H9 (cell line): Measurements from ENCODE around the gene FOXJ3. TPM values are rescaled to one million over a fixed set of nuclear protein-coding genes. Genes with fewer than 3 reads are reported as not detected.
A peak's percentile ranks its signal among the peaks of the same experiment; 100 is the strongest.

Source experiments
- DNase-seq: peaks from one replicate; pipeline ENCODE4 v3.0.0-alpha.2; 2017
- H2AFZ ChIP-seq: one replicate; pipeline ENCODE4 v1.6.1; 2013; ENCODE audit warnings: mild to moderate bottlenecking, low read length, control low read depth, moderate library complexity
- H2AK5ac ChIP-seq: 2 replicates; pipeline ENCODE4 v1.6.1; 2013; ENCODE audit warnings: low read length, control low read depth, mixed read lengths; ENCODE audit not compliant: insufficient read length
- H2BK120ac ChIP-seq: one replicate; pipeline ENCODE4 v1.6.1; 2013; ENCODE audit warnings: low read depth, mild to moderate bottlenecking, low read length, control low read depth, inconsistent platforms; ENCODE audit not compliant: poor library complexity, severe bottlenecking
- H2BK12ac ChIP-seq: 2 replicates; pipeline ENCODE4 v1.6.1; 2013; ENCODE audit warnings: low read length, control low read depth, mixed read lengths, low read depth; ENCODE audit not compliant: insufficient read length
- H2BK15ac ChIP-seq: 2 replicates; pipeline ENCODE4 v1.6.1; 2013; ENCODE audit warnings: low read depth, low read length, control low read depth
- H2BK20ac ChIP-seq: one replicate; pipeline ENCODE4 v1.6.1; 2013; ENCODE audit warnings: low read depth, mild to moderate bottlenecking, low read length, control low read depth, inconsistent platforms; ENCODE audit not compliant: poor library complexity, severe bottlenecking
- H2BK5ac ChIP-seq: 2 replicates; pipeline ENCODE4 v1.6.1; 2013; ENCODE audit warnings: low read length, control low read depth, mixed read lengths; ENCODE audit not compliant: insufficient read length
- H3K14ac ChIP-seq: 2 replicates; pipeline ENCODE4 v1.6.1; 2013; ENCODE audit warnings: low read length, control low read depth; ENCODE audit not compliant: insufficient read depth
- H3K18ac ChIP-seq: 2 replicates; pipeline ENCODE4 v1.6.1; 2013; ENCODE audit warnings: low read depth, mild to moderate bottlenecking, mixed read lengths, low read length, control low read depth; ENCODE audit not compliant: insufficient read length
- H3K23ac ChIP-seq: 2 replicates; pipeline ENCODE4 v1.6.1; 2013; ENCODE audit warnings: low read length, control low read depth, mixed read lengths, low read depth; ENCODE audit not compliant: insufficient read length
- H3K23me2 ChIP-seq: 2 replicates; pipeline ENCODE4 v1.6.1; 2013; ENCODE audit warnings: low read depth, mild to moderate bottlenecking, mixed read lengths, low read length, control low read depth; ENCODE audit not compliant: insufficient read length, poor library complexity, severe bottlenecking
- H3K27ac ChIP-seq: 2 replicates; pipeline ENCODE4 v1.5.1; 2013; ENCODE audit warnings: low read length, control low read depth, mixed read lengths, low read depth; ENCODE audit not compliant: insufficient read length
- H3K27me3 ChIP-seq: 2 replicates; pipeline ENCODE4 v1.6.1; 2013; ENCODE audit warnings: low read length, control low read depth, inconsistent platforms; ENCODE audit not compliant: insufficient read depth
- H3K4ac ChIP-seq: 2 replicates; pipeline ENCODE4 v1.6.1; 2013; ENCODE audit warnings: low read depth, mild to moderate bottlenecking, control low read depth, inconsistent platforms, low read length, moderate library complexity
- H3K4me1 ChIP-seq: 2 replicates; pipeline ENCODE4 v1.6.1; 2013; ENCODE audit warnings: low read length, control low read depth, inconsistent platforms; ENCODE audit not compliant: insufficient read depth
- H3K4me2 ChIP-seq: 2 replicates; pipeline ENCODE4 v1.6.1; 2013; ENCODE audit warnings: low read length, control low read depth, mixed read lengths; ENCODE audit not compliant: insufficient read length, insufficient read depth
- H3K56ac ChIP-seq: 2 replicates; pipeline ENCODE4 v1.6.1; 2013; ENCODE audit warnings: low read depth, mild to moderate bottlenecking, mixed read lengths, low read length, control low read depth; ENCODE audit not compliant: insufficient read length
- H3K79me1 ChIP-seq: 2 replicates; pipeline ENCODE4 v1.6.1; 2013; ENCODE audit warnings: low read depth, mild to moderate bottlenecking, moderate library complexity, low read length, control low read depth, inconsistent platforms; ENCODE audit not compliant: insufficient read depth, poor library complexity, severe bottlenecking
- H3K79me2 ChIP-seq: 2 replicates; pipeline ENCODE4 v1.6.1; 2013; ENCODE audit warnings: low read length, control low read depth, inconsistent platforms; ENCODE audit not compliant: insufficient read depth
- H3K9ac ChIP-seq: 2 replicates; pipeline ENCODE4 v1.6.1; 2013; ENCODE audit warnings: low read length, control low read depth, mixed read lengths; ENCODE audit not compliant: insufficient read length; ENCODE audit errors: extremely low read depth
- H3K9me3 ChIP-seq: one replicate; pipeline ENCODE4 v1.6.1; 2013; ENCODE audit warnings: low read depth, low read length, inconsistent platforms; ENCODE audit not compliant: control insufficient read depth
- H3T11ph ChIP-seq: one replicate; pipeline ENCODE4 v1.6.1; 2013; ENCODE audit warnings: mild to moderate bottlenecking, low read length, control low read depth, inconsistent platforms
- H4K20me1 ChIP-seq: one replicate; pipeline ENCODE4 v1.6.1; 2013; ENCODE audit not compliant: control insufficient read depth, insufficient read length, insufficient read depth
- H4K5ac ChIP-seq: 2 replicates; pipeline ENCODE4 v1.6.1; 2013; ENCODE audit warnings: low read depth, mild to moderate bottlenecking, mixed read lengths, low read length, control low read depth; ENCODE audit not compliant: insufficient read length
- H4K8ac ChIP-seq: replicated peaks from 2 replicates; pipeline ENCODE4 v1.6.1; 2013; ENCODE audit warnings: low read length, control low read depth, mixed read lengths, low read depth; ENCODE audit not compliant: insufficient read length
- H4K91ac ChIP-seq: 2 replicates; pipeline ENCODE4 v1.6.1; 2013; ENCODE audit warnings: low read depth, mild to moderate bottlenecking, moderate library complexity, mixed read lengths, low read length, control low read depth; ENCODE audit not compliant: insufficient read length
- H3K27ac Mint-ChIP-seq, 3 experiments: 2 replicates in 2 of 3; 3 replicates in 1 of 3; pipeline ENCODE4 v1.8.0; 2020 to 2021; ENCODE audit warnings: mixed read lengths in 3 of 3, mild to moderate bottlenecking in 1 of 3, moderate library complexity in 1 of 3
- H3K27me3 Mint-ChIP-seq: 2 replicates; pipeline ENCODE4 v1.8.0; 2021; ENCODE audit warnings: low read depth, mild to moderate bottlenecking, moderate library complexity, mixed read lengths
- H3K36me3 Mint-ChIP-seq, 3 experiments: 2 replicates in 2 of 3; 3 replicates in 1 of 3; pipeline ENCODE4 v1.8.0; 2020 to 2021; ENCODE audit warnings: low read depth in 3 of 3, mixed read lengths in 3 of 3; ENCODE audit not compliant: insufficient read depth in 1 of 3
- H3K4me1 Mint-ChIP-seq, 2 experiments: 2 replicates each; pipeline ENCODE4 v1.8.0; 2020; ENCODE audit warnings: mixed read lengths in 2 of 2
- H3K4me3 Mint-ChIP-seq, 2 experiments: 2 replicates in 1 of 2; 3 replicates in 1 of 2; pipeline ENCODE4 v1.8.0; 2020 to 2021; ENCODE audit warnings: mild to moderate bottlenecking in 2 of 2, mixed read lengths in 2 of 2, moderate library complexity in 1 of 2
- H3K9me3 Mint-ChIP-seq, 2 experiments: 2 replicates in 1 of 2; 3 replicates in 1 of 2; pipeline ENCODE4 v1.8.0; 2020; ENCODE audit warnings: mild to moderate bottlenecking in 2 of 2, mixed read lengths in 2 of 2, moderate library complexity in 1 of 2
- WGBS: extraction: QIAGEN DNeasy Blood & Tissue Kit; methylation state at CpG from one replicate; pipeline ENCODE4 v1.1.7; 2013; ENCODE audit warnings: missing lambda C conversion rate, low lambda C conversion rate, mixed read lengths; ENCODE audit not compliant: insufficient read length; ENCODE audit errors: extremely low coverage; 5-methylcytosine and 5-hydroxymethylcytosine counted together
- total RNA-seq: library from RNA; stranded (reverse); gene quantifications from 2 replicates; pipeline ENCODE4 v1.2.1, GENCODE V29; 2021
- TF ChIP-seq, protein P1 (sequence below): fragments of 200-600 bp; sonication (generic); conservative IDR thresholded peaks from 3 replicates; pipeline ENCODE4 v1.8.0; 2021; ENCODE audit warnings: antibody characterized with exemption, mild to moderate bottlenecking

Gene FOXJ3
- total RNA-seq, 1 experiment from 2014 or later = 49.9 TPM

DNA sequence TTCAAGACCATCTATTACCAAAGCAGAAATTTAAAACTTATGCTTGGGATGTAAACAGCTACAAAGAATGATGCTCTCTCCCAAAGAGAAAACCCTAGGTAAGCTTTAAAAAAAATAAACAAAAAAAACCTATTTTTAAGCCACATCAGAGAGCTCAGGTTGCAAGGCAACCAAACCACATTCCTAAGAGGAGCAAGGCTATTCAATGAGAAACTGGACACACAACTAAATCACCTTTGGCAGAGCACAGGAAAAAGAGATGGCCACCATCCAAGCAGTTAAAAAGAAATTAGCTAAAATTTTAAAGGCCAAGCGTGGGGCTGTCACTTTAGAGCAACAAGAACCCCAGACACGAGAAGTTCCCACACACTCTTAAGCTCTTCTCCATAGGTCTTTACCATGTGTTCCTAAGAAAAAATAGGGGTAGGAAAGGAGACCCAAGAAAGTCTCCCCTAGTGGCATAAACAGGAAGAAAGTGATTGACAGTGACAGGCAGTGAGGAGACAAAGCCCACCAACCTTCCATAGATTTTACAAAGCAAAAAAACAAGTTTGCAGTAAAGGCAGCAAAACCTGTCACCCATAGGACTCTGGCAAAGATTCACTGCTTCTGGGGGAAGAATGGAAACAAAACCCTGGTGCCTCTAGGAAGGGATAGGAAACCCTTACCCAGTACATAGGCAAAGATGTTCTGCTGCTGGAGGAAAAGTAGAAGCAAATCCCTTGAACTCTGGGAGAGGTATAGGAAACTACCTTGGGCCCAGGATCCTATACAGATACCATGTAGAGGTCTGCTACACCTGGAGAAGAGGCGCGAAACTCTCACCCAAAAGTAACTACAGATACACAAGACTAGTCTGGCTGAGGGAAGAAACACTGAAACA, 68.5 kb downstream of the FOXJ3 start:
- H4K20me1 ChIP-seq = no peaks in the 10 kb centered on the region
- Mint-ChIP-seq H3K36me3 (peaks cover 4 to 17% (median 17%) of the 10 kb centered on the region in 3 experiments; a peak in 6 of 7 replicates), H3K9me3 (no peaks in the 10 kb centered on the region), H3K4me1 (peaks cover 28 to 36% of the 10 kb centered on the region in 2 experiments), H3K27me3 (no peaks in the 10 kb centered on the region), H3K27ac (peak overlapping the region; percentile 49 to 76 (median 68)), H3K4me3 (no peak overlapping the region)
- peaks cover 3% of the 10 kb centered on the region; the same call in 1 of the 2 replicates for H3K79me2 ChIP-seq
- H3K18ac ChIP-seq = no peak overlapping the region
- H4K8ac ChIP-seq = no peak overlapping the region
- H3K79me1 ChIP-seq = no peaks in the 10 kb centered on the region
- no peak overlapping the region for H4K91ac ChIP-seq
- H3K23me2 ChIP-seq = no peaks in the 10 kb centered on the region
- H3K27ac ChIP-seq = no peak overlapping the region
- H3K9ac ChIP-seq = no peak overlapping the region
- H2BK120ac ChIP-seq = no peak overlapping the region
- no peak overlapping the region for H2AFZ ChIP-seq
- H3K56ac ChIP-seq = no peak overlapping the region
- H2BK15ac ChIP-seq = no peak overlapping the region
- H3K23ac ChIP-seq = no peak overlapping the region
- H3K4me1 ChIP-seq = no peaks in the 10 kb centered on the region; the same call in 1 of the 2 replicates
- no peak overlapping the region for H2AK5ac ChIP-seq
- no peak overlapping the region for H2BK12ac ChIP-seq
- DNase-seq = no peak
- TF ChIP-seq, protein P1, sequence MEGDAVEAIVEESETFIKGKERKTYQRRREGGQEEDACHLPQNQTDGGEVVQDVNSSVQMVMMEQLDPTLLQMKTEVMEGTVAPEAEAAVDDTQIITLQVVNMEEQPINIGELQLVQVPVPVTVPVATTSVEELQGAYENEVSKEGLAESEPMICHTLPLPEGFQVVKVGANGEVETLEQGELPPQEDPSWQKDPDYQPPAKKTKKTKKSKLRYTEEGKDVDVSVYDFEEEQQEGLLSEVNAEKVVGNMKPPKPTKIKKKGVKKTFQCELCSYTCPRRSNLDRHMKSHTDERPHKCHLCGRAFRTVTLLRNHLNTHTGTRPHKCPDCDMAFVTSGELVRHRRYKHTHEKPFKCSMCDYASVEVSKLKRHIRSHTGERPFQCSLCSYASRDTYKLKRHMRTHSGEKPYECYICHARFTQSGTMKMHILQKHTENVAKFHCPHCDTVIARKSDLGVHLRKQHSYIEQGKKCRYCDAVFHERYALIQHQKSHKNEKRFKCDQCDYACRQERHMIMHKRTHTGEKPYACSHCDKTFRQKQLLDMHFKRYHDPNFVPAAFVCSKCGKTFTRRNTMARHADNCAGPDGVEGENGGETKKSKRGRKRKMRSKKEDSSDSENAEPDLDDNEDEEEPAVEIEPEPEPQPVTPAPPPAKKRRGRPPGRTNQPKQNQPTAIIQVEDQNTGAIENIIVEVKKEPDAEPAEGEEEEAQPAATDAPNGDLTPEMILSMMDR = peak; percentile 53
- H3K4me2 ChIP-seq = no peak overlapping the region
- no peak overlapping the region for H4K5ac ChIP-seq
- no peak overlapping the region for H2BK20ac ChIP-seq
- no peak overlapping the region for H3T11ph ChIP-seq
- H3K4ac ChIP-seq = no peak overlapping the region
- H3K9me3 ChIP-seq = no peaks in the 10 kb centered on the region
- H3K14ac ChIP-seq = no peak overlapping the region
- no peak overlapping the region for H2BK5ac ChIP-seq
- H3K27me3 ChIP-seq = no peaks in the 10 kb centered on the region
- WGBS = no CpG with 5 or more reads among the region's 4 CpGs
